Chondrocyte (in vitro differentiated cells): ENCODE results near the gene NFKBIE. TPM values are rescaled to one million over a fixed set of nuclear protein-coding genes. Genes with fewer than 3 reads are reported as not detected.
A peak's percentile ranks its signal among the peaks of the same experiment; 100 is the strongest.

Experiments
- DNase-seq: peaks from one replicate; pipeline ENCODE4 v3.0.0; 2021; ENCODE audit warnings: mixed read lengths, low spot score
- H3K27ac Mint-ChIP-seq: one replicate; pipeline ENCODE4 v1.8.0; 2021; ENCODE audit warnings: mild to moderate bottlenecking, moderate library complexity, mixed read lengths; ENCODE audit not compliant: unreplicated experiment
- H3K27me3 Mint-ChIP-seq: 2 replicates; pipeline ENCODE4 v1.8.0; 2021; ENCODE audit warnings: low read depth, mixed read lengths
- H3K36me3 Mint-ChIP-seq: 2 replicates; pipeline ENCODE4 v1.8.0; 2021; ENCODE audit warnings: low read depth, mixed read lengths
- H3K4me1 Mint-ChIP-seq: 2 replicates; pipeline ENCODE4 v1.8.0; 2021; ENCODE audit warnings: low read depth, mild to moderate bottlenecking, mixed read lengths
- H3K4me3 Mint-ChIP-seq: one replicate; pipeline ENCODE4 v1.8.0; 2021; ENCODE audit warnings: mild to moderate bottlenecking, moderate library complexity, mixed read lengths; ENCODE audit not compliant: unreplicated experiment
- H3K9me3 Mint-ChIP-seq: 2 replicates; pipeline ENCODE4 v1.8.0; 2021; ENCODE audit warnings: low read depth, mixed read lengths
- CTCF ChIP-seq: fragments of 200-600 bp; sonication (generic); IDR thresholded peaks from 2 replicates; pipeline ENCODE4 v1.5.0; 2021; ENCODE audit warnings: antibody characterized with exemption, mild to moderate bottlenecking, moderate library complexity
- total RNA-seq: library from RNA; stranded (reverse); gene quantifications from 3 replicates; pipeline ENCODE4 v1.2.1, GENCODE V29; 2021

NFKBIE gene
- total RNA-seq, 1 donor from 2014 or later = 6.2 TPM

- H3K27me3 Mint-ChIP-seq = no peaks in the 10 kb centered on the region
- peaks cover 35% of the 10 kb centered on the region for H3K4me1 Mint-ChIP-seq
- H3K27ac Mint-ChIP-seq = peak overlapping the region; percentile 98
- H3K4me3 Mint-ChIP-seq = peak overlapping the region; percentile 98
- peak; percentile 63 for TF ChIP-seq CTCF
- H3K9me3 Mint-ChIP-seq = no peaks in the 10 kb centered on the region
- peak; percentile 95 for DNase-seq
- peaks cover 35% of the 10 kb centered on the region for H3K36me3 Mint-ChIP-seq
These were observed 19.3 kb downstream of the NFKBIE start for GRCh38 chr6:44245912-44246662.

- DNase-seq = peak; percentile 82
- peaks cover 28% of the 10 kb centered on the region for H3K36me3 Mint-ChIP-seq
- peak overlapping the region; percentile 98 for H3K27ac Mint-ChIP-seq
These were observed 19.9 kb downstream of the NFKBIE start for GRCh38 chr6:44245391-44245911.

GRCh38 chr6:44243345-44243744 is 22.0 kb downstream of the NFKBIE start:
- H3K36me3 Mint-ChIP-seq = peaks cover 8% of the 10 kb centered on the region
- no peak for TF ChIP-seq CTCF
- H3K27ac Mint-ChIP-seq = no peak overlapping the region
- no peaks in the 10 kb centered on the region for H3K27me3 Mint-ChIP-seq
- no peaks in the 10 kb centered on the region for H3K9me3 Mint-ChIP-seq
- no peak overlapping the region for H3K4me3 Mint-ChIP-seq
- DNase-seq = peak; percentile 13
- peaks cover 16% of the 10 kb centered on the region for H3K4me1 Mint-ChIP-seq

More at GRCh38 chr6:44245391-44245911, 19.9 kb downstream of the NFKBIE start:
- H3K4me1 Mint-ChIP-seq = peaks cover 30% of the 10 kb centered on the region
- H3K9me3 Mint-ChIP-seq = no peaks in the 10 kb centered on the region
- no peak for TF ChIP-seq CTCF
- peak overlapping the region; percentile 98 for H3K4me3 Mint-ChIP-seq
- H3K27me3 Mint-ChIP-seq = no peaks in the 10 kb centered on the region

- peak; percentile 37 for DNase-seq
- TF ChIP-seq CTCF = no peak
- Mint-ChIP-seq H3K4me1 (peaks cover 50% of the 10 kb centered on the region), H3K4me3 (peak overlapping the region; percentile 8), H3K36me3 (peaks cover 4% of the 10 kb centered on the region), H3K27ac (peak overlapping the region; percentile 98), H3K9me3 (no peaks in the 10 kb centered on the region), H3K27me3 (no peaks in the 10 kb centered on the region)
These were observed 26.5 kb downstream of the NFKBIE start for GRCh38 chr6:44238687-44239350.

GRCh38 chr6:44237813-44238433 is 27.4 kb downstream of the NFKBIE start:
- Mint-ChIP-seq H3K4me1 (peaks cover 59% of the 10 kb centered on the region), H3K4me3 (peak overlapping the region; percentile 80), H3K9me3 (no peaks in the 10 kb centered on the region), H3K27me3 (no peaks in the 10 kb centered on the region), H3K27ac (peak overlapping the region; percentile 98), H3K36me3 (peaks cover 8% of the 10 kb centered on the region)
- peak; percentile 100 for TF ChIP-seq CTCF
- DNase-seq = peak; percentile 96
